GM18511 (cell line): ENCODE measurements around the gene GAMT.

Experiments used
- ATAC-seq: cut with Tn5 transposase; IDR thresholded peaks from one replicate; pipeline ENCODE4 v1.9.1; 2021; ENCODE audit warnings: mild to moderate bottlenecking, moderate library complexity; ENCODE audit not compliant: unreplicated experiment

The GAMT gene

DNA sequence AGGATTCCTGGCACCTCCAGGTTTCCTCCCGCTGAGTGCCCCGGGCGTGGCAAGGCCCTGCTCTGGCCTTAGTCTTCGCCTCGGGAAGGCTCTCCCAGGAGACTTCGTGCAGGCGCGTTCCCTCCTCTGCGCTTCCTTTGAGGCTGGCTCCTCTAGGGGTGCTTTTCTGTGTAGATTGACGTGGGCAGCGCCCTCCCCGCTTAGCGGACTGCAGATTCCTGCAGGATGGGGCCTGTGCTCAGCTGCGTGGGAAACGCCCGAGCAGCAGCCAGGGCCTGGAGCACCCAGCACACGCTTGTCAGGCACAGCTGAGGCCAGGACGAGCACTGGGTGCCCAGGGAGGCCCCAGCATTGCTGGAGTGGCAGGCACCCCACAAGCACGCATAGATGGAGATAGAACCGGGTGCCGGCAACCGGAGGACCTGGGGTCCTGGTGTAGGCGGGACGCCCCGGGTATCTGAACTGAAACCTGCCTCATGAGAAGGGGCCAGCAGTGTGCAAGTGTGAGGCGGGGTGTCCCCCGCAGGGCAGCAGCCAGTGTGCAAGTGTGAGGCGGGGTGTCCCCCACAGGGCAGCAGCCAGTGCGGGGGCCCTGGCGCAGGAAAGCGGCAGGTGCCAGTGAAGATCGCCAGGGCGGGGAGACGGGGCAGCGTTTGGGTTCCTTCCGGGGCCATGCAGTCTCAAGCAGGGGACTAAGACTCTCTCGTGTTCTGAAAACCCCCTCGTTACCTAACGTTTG is 14.2 kb downstream of the GAMT start:
- ATAC-seq = no peak

DNA sequence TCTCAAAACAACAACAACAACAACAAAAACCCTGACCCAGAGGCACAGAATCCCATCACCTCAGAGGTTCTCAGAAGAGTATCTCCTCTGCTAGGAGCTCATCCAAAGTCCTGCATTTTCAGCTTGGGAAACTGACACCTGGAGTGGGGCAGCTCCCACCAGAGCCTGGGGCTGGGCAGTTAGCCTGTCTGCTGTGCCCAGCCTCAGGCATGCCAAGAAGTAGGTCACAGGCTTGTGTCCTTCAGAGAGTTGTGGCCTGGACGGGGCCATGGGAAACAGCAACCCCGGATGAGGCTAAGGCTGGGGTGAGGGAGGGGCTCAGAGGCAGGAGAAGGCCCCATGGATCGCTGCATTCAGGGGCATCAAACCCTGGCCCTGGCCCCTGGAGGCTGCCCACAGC is 15.5 kb downstream of the GAMT start:
- ATAC-seq = no peak

DNA sequence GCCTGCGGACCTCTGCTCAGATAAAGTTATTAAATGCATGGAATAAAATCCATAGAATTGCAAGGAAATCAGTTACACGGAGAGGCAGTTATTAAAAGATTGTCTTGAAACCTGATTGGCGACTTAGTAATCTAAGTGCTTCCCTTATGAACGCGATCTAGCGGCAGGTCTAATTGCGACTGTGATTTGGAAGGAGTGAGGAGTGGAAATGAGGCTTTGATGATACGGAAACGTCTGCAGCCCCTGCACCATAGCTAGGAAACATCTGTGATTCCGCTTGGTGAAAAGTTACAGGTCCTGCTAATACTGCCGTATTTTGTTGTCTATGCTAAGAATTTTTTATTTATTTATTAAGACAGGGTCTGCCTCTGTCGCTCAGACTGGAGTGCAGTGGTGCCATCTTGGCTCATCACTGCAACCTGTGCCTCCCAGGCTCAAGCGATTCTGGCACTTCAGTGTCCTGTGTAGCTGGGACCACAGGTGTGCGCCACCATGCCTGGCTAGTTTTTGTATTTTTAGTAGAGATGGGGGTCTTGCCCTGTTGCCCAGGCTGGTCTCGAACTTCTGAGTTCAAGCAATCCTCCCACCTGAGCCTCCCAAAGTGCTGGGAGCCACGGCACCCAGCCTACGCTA is 16.7 kb downstream of the GAMT start:
- no peak for ATAC-seq

DNA sequence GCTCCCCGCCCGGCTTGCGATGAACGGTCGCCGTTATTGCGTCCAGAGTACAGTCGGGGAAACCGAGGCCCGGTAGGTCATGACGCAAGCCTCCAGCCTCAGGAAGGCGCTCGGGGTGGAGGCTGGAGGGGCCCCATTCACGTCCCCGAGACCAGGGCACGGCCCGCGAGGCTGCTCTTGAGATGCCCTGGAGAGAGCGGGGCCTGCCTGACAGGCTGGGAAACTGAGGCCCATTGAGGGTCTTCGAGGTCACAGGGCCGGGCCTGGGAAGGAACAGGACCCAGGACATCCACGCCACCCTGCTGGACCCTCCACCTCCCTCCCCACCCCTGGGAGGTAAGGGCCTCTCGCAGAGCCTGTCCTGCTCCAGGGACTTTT is 17.3 kb downstream of the GAMT start:
- ATAC-seq = peak; percentile 7

DNA sequence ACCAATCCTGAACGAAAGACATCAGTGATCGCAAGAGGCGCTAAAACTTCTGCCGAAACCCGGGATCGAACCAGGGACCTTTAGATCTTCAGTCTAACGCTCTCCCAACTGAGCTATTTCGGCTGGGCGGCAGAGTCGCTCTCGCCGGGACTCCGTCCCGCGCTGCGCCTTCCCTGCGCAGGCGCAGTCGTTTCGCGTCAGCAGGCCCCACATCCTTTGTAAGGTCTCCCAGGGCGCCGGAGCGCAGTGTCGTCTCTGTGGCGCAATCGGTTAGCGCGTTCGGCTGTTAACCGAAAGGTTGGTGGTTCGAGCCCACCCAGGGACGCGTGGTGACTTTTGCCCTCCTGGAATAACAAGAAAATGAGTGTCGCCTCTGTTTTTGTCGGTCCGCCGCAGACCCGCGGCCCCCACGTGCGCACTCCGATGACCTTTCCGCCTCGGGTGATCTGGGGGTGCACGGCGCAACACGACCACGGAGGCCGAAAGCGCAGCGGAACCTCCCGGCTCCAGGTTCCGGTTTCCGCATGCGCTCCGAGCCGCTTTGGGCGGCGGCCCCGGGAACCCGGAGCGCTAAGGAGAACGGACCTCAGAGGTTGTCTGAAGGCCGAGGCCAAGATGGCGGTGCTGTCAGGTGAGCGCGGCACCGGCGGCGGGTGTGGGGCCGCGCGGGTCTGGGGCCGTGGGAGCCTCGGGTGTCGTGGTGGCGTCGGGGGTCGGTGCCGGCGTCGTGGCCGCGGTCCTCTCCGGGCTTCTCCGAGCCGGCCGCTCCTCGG is 17.8 kb downstream of the GAMT start, which contains the start of gene NDUFS7:
NDUFS7 (plus strand) TSS at position 596 of the 773 bp plus-strand sequence; CDS start at position 616, 20 bp downstream.
- peak; percentile 77 for ATAC-seq

DNA sequence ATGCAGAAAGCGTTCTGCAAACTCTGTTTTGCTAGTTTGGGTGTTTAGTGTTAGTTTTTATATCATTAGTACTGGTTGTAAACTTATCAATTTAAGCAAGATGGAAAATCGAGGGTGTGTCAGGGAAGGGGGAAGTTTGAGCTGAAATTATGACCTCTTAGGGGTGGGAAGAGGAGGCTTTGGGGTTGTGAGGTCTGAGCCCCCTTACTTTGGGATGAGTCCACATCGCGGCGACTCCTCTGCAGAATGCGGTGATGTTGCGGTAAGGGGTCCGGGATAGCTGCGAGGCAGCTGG is 18.4 kb downstream of the GAMT start:
- no peak for ATAC-seq

DNA sequence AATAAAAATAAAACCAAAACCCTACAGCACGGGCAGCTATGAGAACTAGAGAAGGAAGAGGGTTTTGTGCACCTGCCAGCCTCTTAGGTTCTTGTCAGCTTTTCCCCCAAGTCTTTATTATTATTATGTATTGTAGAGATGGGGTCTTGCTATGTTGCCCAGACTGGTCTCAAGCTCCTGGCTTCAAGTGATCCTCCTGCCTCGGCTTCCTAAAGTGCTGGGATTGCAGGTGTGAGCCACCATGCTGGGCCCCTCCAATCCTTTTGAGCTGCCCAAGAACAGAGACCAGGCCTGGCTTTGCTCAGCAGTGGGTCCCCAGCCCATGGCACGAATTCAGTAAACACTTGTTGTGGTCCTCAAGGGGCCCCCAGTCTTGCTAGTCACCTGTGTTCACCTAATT is 19.1 kb downstream of the GAMT start:
- no peak for ATAC-seq

DNA sequence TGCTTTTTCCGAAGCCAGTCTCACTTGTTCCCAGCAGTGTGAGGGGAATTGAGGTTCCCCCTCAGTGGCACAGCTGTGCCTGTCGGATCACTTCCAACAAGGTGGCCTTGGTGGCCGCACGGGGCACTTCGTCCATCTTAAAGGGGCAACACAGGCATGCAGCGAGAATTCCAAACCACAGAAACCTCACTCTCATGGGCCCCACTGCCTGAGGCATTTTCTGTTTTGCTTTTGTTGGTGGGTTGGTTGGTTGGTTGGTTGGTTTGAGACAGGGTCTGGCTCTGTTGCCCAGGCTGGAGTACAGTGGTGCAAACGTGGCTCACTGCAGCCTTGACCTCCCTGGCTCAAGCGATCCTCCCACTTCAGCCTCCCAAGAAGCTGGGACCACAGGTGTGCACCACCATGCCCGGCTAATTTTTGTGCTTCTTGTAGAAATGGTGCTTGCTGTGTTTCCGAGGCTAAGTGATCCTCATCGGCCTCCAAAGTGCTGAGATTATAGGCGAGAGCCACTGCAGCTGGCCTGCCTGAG is 21.3 kb downstream of the GAMT start:
- ATAC-seq = no peak

DNA sequence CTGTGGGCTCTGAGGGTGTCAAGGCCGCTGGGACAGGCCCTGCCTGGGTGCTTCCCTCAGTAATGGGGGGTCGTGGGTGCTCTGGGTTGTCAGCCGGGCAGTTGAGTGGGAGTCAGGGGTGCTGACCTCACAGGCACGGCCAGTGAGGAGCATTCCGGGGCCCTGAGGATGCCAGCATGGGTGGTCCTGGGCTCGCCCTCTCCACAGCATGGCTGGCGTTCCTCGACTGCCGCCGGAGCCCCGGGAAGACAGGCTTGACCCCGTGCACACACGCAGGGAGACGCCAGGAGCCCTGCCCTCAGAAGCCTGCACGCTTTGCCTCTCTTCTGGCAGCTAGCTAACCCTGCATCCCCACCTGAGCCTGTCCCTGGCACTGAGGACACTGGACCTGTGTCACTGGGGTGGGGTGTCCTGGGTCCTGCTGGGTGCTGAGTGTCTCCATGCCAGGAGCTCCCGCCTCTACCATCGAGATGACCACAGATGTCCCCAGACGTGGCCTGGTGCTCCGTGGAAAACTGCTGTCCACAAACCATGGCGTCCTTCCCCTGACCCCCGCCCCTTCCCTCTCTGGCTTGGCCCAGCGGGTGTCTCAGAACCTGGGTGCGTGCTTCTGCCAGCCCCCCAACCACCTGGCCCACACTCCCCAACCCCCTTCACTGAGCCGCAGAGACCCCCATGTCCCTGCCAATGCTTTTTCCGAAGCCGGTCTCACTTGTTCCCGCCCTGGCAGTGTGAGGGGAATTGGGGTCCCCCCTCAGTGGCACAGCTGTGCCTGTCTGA is 22.0 kb downstream of the GAMT start:
- no peak for ATAC-seq

DNA sequence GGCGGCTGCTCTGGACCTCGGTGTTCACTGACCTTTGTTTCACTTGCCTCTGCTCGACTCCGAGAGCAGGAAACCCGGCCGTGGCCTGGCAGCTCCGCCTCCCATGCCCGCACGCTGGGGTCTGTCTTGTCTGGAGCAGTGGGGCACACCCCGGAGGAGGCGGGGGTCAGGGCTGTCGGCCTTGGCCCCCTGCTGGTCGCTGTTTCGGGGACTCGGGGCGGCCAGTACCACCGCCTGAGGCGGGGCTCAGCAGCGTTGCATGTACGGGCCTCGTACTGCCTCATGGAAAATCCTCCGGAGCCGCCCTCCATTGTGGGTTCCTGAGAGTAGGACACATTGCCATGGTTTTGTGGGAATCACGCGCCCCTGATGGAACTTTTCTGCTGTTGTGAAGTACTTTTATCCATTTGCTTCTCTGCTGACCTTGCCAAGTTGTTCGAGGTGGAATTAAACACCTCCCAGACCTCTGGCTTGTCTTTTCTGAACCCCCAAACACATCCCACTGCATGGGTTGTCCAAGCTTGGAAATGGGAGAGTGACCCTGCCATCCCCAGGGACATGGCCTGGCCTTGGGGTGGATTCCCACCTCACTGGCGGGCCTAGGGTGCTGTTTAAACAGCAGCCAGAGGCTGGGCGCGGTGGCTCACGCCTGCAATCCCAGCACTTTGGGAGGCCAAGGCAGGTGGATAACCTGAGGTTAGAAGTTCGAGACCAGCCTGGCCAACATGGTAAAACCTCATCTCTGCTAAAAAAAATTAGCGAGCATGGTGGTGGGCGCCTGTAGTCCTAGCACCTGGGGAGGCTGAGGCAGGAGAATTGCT is 23.2 kb downstream of the GAMT start:
- no peak for ATAC-seq

DNA sequence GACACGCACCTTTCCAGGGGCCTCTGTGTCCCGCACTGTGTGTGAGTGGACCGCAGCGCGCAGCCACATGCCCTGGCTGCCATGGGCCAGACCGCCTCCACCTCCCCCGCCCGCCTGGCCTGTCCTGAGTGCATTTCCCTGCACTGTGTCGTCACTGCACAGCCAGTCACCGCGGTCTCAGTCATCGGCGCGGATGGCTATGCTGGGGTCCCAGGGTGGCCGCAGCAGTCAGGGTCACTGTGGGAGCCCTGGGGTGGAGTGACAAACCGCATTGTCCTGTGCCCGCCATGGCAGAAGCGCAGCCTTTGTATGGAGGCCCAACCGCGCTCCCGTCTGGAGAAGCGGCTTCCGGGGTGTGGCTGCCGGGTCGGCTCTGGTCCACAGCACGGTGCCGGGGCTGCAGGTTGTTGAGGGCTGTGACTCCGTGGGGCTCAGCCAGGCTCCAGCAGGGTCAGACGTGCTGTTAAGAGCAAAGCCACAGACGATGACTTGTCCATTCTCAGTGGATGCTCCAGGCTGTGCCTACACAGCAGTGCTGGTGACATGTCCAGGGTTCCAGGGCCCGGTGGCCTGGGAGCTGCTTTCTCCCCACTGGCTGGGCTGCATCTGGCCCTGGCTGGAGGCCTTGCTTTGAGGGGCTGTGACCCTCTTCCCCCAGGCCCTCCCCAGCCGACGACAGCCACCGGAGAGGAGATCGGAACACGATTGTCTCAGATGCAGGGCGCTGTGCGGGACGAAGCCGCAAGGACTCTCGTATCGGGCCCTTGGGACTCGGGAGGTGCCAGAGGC is 24.0 kb downstream of the GAMT start:
- ATAC-seq = no peak

DNA sequence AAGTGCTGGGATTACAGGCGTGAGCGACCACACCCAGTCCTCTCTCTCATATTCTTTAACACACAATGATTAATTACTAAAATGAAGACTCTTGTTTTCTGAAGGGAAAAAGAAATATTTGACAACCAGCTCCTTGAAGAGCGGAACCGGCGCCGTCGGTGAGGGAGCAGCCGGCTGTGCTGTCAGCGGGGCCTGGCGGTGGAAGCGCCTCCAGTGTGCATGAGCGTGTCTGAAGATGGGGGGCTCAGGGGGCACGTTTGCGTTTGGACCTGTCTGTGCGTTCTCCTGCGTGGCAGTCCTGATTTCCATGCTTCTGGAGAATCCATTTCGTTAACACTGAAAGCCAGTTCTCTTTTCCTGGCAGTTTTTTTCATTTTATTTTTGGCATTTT is 24.9 kb downstream of the GAMT start:
- ATAC-seq = no peak

DNA sequence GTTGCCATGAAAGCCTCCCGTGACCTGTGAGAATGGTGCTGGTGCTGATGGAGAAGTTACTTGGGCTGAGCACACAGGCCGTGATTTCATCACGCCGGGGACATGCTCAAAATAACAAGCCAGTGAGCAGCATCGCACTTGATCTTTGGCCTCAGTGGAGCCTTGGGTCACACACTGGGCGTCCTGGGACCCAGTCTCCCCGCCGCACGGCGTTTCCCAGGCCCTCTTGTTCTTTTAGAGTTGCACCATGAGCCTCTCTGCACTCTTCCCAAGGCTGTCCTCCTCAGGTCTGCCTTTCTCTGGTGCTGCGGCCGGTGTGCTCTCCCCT is 27.1 kb downstream of the GAMT start:
- ATAC-seq = no peak

DNA sequence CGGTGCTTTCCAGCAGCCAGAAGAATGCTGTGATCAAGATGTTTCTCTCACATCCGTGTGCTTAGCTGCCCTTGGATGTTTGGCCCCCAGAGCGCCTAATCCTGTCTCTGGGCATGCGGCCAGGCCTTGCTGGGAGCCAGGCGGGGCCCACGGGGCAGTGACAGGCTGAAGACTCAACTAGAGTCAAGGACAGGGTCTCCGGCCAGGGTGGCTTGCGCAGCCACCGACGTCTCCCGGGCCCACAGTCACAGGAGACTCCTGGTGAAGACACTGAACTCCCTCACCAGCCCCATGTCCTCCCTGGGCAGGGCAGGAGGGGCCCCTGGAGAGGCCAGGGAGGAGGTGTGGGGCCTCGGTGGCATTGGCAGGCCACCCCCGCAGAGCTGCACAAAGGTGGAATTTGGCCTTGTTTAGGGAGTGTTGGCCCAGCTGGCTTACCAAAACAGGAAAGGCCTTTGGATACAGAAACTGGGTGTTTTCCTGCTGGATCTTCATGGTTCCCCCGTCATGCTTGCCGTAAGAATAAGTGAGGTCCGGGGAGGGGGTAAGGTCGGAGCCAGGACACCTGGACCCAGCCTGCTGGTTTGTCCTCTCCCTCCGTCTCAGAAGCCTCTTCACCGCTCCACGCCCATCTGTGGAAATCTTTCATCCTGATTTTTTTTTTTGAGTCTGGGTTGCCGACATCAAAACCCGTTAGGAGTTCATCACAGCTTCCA is 27.6 kb downstream of the GAMT start:
- ATAC-seq = no peak

DNA sequence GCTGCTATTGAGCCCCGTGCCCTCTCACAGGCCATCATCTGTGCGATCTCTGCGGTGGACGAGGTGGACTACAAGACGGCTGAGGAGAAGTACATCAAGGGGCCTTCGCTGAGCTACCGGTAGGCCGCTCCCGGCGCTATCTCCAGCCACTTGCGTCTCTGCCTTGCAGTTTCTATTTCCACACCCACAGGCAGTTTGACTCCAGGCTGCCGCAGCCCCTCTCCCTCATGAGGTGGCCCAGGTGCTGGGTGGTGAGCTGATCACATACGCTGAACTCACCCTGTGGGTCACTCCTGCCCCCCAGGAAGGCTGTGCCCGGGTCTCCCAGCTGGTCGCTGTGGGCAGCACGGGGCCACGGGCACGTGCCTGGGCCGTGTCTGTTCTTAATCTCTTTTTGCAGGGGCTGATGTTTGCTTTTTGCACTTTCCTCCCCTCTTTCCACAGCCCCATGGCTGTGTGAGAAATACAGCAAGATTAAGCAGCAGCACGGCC is 28.3 kb downstream of the GAMT start:
- ATAC-seq = no peak

DNA sequence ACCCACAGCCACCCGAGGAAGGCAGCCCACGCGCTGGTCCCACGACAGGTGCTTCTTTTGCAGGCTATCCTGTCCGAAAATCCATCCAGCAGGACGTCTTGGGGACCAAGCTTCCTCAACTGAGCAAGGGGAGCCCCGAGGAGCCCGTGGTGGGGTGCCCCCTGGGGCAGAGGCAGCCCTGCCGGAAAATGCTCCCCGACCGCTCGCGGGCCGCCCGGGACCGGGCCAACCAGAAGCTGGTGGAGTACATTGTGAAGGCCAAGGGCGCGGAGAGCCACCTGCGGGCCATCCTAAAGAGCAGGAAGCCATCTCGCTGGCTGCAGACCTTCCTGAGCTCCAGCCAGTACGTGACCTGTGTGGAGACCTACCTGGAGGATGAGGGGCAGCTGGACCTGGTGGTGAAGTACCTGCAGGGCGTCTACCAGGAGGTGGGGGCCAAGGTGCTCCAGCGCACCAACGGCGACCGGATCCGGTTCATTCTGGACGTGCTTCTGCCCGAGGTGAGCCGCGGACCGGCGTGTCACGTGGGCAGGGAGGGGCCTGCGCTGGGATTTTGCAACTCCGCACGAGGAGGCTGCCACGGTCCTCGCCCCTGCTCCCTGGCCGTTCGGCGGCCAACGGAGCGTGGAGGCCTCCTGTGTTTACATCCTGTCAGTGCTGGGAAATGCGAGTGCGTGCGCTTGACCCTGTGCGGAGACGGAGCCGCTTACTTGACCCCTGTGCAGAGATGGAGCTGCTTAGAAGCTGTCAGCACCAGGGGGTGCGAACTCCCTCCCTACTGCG is 30.6 kb downstream of the GAMT start:
- ATAC-seq = no peak

DNA sequence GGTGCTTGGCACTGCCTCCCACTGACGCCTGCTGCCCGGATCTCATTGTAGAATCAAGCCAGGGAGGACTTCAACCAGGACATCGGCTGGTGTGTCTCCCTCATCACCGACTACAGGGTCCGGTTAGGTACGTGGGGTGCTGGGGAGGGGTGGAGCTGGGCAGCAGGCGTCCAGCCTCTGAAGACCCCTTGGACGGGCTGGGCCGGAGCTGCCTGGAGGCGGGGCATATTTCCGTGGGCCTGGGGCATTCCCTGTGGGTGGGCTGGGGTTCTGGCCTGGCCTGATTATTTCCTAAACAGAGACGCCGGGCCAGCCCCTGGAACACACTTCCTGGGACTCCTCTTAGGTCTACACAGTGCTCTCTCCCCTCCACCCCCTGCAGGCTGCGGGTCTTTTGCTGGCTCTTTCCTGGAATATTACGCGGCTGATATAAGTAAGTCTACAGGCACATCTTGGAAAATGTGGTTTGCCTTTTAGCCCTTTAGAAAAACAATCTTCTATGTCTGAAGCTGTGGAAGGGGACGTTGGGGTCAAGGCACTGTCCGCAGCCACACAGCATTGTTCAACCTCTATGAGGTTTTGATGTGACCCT is 32.0 kb downstream of the GAMT start:
- ATAC-seq = no peak
